Measurements from ENCODE around the gene DNAJC27. TPM values are rescaled to one million over a fixed set of nuclear protein-coding genes. Genes with fewer than 3 reads are reported as not detected.

The DNAJC27 gene
- total RNA-seq, 1 experiment from 2014 or later = 5.1 TPM

- no peaks in the 10 kb centered on the region for H4K20me1 ChIP-seq (ENCODE audit: control insufficient read depth, insufficient read depth, insufficient read length)
- Mint-ChIP-seq H3K9me3 (no peaks in the 10 kb centered on the region), H3K27ac (no peak overlapping the region), H3K4me3 (no peak overlapping the region), H3K36me3 (ENCODE audit: insufficient read depth in 1 of 3, low read depth in 3 of 3) (peaks cover 0 to 33% (median 26%) of the 10 kb centered on the region in 3 experiments; a peak in 5 of 7 replicates), H3K4me1 (no peaks in the 10 kb centered on the region), H3K27me3 (ENCODE audit: low read depth) (no peaks in the 10 kb centered on the region)
- H2AFZ ChIP-seq (ENCODE audit: low read length) = no peak overlapping the region
- no peak overlapping the region for H2BK20ac ChIP-seq (ENCODE audit: low read depth, low read length, poor library complexity, severe bottlenecking)
- H3K18ac ChIP-seq (ENCODE audit: insufficient read length, low read depth, low read length) = no peak overlapping the region
- no peak for DNase-seq
- H3K9ac ChIP-seq (ENCODE audit: extremely low read depth, insufficient read length, low read length) = no peak overlapping the region
- H2BK12ac ChIP-seq (ENCODE audit: insufficient read length, low read depth, low read length) = no peak overlapping the region
- no peak overlapping the region for H3K4ac ChIP-seq (ENCODE audit: low read depth, low read length)
- no peaks in the 10 kb centered on the region for H3K9me3 ChIP-seq (ENCODE audit: control insufficient read depth, low read depth, low read length)
- H3K23ac ChIP-seq (ENCODE audit: insufficient read length, low read depth, low read length) = no peak overlapping the region
- H3T11ph ChIP-seq (ENCODE audit: low read length) = no peak overlapping the region
- H3K14ac ChIP-seq (ENCODE audit: insufficient read depth, low read length) = no peak overlapping the region
- H3K27ac ChIP-seq (ENCODE audit: insufficient read length, low read depth, low read length) = no peak overlapping the region
- no CpG with 5 or more reads among the region's 6 CpGs for WGBS (ENCODE audit: extremely low coverage, insufficient read length, low lambda C conversion rate)
- no peaks in the 10 kb centered on the region for H3K27me3 ChIP-seq (ENCODE audit: insufficient read depth, low read length)
- H3K4me2 ChIP-seq (ENCODE audit: insufficient read depth, insufficient read length, low read length) = no peak overlapping the region
- no peaks in the 10 kb centered on the region for H3K79me1 ChIP-seq (ENCODE audit: insufficient read depth, low read depth, low read length, poor library complexity, severe bottlenecking)
- H4K91ac ChIP-seq (ENCODE audit: insufficient read length, low read depth, low read length) = no peak overlapping the region
- H4K8ac ChIP-seq (replicated peaks; ENCODE audit: insufficient read length, low read depth, low read length) = no peak overlapping the region
- no peak overlapping the region for H3K56ac ChIP-seq (ENCODE audit: insufficient read length, low read depth, low read length)
- no peak overlapping the region for H2BK120ac ChIP-seq (ENCODE audit: low read depth, low read length, poor library complexity, severe bottlenecking)
- no peaks in the 10 kb centered on the region for H3K4me1 ChIP-seq (ENCODE audit: insufficient read depth, low read length)
- H4K5ac ChIP-seq (ENCODE audit: insufficient read length, low read depth, low read length) = no peak overlapping the region
- H3K79me2 ChIP-seq (ENCODE audit: insufficient read depth, low read length) = no peaks in the 10 kb centered on the region
- H2BK15ac ChIP-seq (ENCODE audit: low read depth, low read length) = no peak overlapping the region
- no peak overlapping the region for H2BK5ac ChIP-seq (ENCODE audit: insufficient read length, low read length)
- no peaks in the 10 kb centered on the region for H3K23me2 ChIP-seq (ENCODE audit: insufficient read length, low read depth, low read length, poor library complexity, severe bottlenecking)
- H2AK5ac ChIP-seq (ENCODE audit: insufficient read length, low read length) = no peak overlapping the region
- TF ChIP-seq, protein P1, sequence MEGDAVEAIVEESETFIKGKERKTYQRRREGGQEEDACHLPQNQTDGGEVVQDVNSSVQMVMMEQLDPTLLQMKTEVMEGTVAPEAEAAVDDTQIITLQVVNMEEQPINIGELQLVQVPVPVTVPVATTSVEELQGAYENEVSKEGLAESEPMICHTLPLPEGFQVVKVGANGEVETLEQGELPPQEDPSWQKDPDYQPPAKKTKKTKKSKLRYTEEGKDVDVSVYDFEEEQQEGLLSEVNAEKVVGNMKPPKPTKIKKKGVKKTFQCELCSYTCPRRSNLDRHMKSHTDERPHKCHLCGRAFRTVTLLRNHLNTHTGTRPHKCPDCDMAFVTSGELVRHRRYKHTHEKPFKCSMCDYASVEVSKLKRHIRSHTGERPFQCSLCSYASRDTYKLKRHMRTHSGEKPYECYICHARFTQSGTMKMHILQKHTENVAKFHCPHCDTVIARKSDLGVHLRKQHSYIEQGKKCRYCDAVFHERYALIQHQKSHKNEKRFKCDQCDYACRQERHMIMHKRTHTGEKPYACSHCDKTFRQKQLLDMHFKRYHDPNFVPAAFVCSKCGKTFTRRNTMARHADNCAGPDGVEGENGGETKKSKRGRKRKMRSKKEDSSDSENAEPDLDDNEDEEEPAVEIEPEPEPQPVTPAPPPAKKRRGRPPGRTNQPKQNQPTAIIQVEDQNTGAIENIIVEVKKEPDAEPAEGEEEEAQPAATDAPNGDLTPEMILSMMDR (conservative IDR thresholded peaks at IDR 0.05) = no peak
Observed at GRCh38 chr2:24948506-24948905, 23.2 kb downstream of the DNAJC27 start.

Data from H9 (cell line).